Adrenal gland (tissue), 19 donors: ENCODE data around the gene TAOK2. TPM values are rescaled to one million over a fixed set of nuclear protein-coding genes. Genes with fewer than 3 reads are reported as not detected.

Source experiments
- DNase-seq, 7 donors: peaks; one replicate each; pipeline ENCODE4 v3.0.0-alpha.2; 2019 to 2020
- H3K27ac ChIP-seq, 5 donors: fragments of 200-600 bp; sonication (generic) in 4 of 5; 1 replicate in 3 of 5; 2 replicates in 2 of 5; pipeline versions ENCODE4 v1.5.1 to v1.8.0; 2016 to 2020; ENCODE audit warnings: mild to moderate bottlenecking in 1 of 5
- H3K27me3 ChIP-seq: fragments of 200-600 bp; 2 replicates; pipeline ENCODE4 v1.8.0; 2021
- H3K36me3 ChIP-seq, 2 donors: fragments of 200-600 bp; replicated peaks in 1 of 2; 1 replicate in 1 of 2; 2 replicates in 1 of 2; pipeline versions ENCODE4 v1.5.1 to v1.8.0; 2018 to 2022
- H3K4me1 ChIP-seq, 2 donors: fragments of 200-600 bp; replicated peaks in 1 of 2; 1 replicate in 1 of 2; 2 replicates in 1 of 2; pipeline versions ENCODE4 v1.5.1 to v1.8.0; 2018 to 2021
- H3K4me3 ChIP-seq, 4 donors: fragments of 200-600 bp; sonication (generic) in 3 of 4; one replicate each; pipeline ENCODE4 v1.5.1; 2016 to 2018
- H3K9me3 ChIP-seq, 3 donors: fragments of 200-600 bp; sonication (generic) in 1 of 3; replicated peaks in 1 of 3; 1 replicate in 2 of 3; 2 replicates in 1 of 3; pipeline versions ENCODE4 v1.5.1 to v1.8.0; 2016 to 2021
- CTCF ChIP-seq, 6 experiments: fragments of 450-650 bp in 4 of 6; fragments of 200-600 bp in 2 of 6; sonication (generic) in 1 of 6; IDR thresholded peaks; 1 replicate in 5 of 6; 2 replicates in 1 of 6; pipeline versions ENCODE4 v1.5.1 to v1.8.0; 2016 to 2021; ENCODE audit warnings: antibody characterized with exemption in 6 of 6, mild to moderate bottlenecking in 2 of 6, moderate library complexity in 1 of 6
- POLR2A ChIP-seq, 2 donors: fragments of 450-650 bp; IDR thresholded peaks; one replicate each; pipeline ENCODE4 v1.6.1; 2017; ENCODE audit warnings: antibody characterized with exemption in 2 of 2, mild to moderate bottlenecking in 2 of 2, moderate library complexity in 1 of 2
- WGBS, 4 donors: extraction: QIAGEN DNeasy Blood & Tissue Kit in 2 of 4; methylation state at CpG; one replicate each; pipeline versions ENCODE4 v1.1.5 to v1.1.7; 2013 to 2017; 5-methylcytosine and 5-hydroxymethylcytosine counted together
- intact Hi-C, 2 donors: fragments of 100-400 bp; cut with DNase I; formaldehyde crosslinking; loops; one replicate each; pipeline versions ENCODE4 v1.14.1 to v1.15.0; 2022 to 2023
- long read RNA-seq, 10 donors: library from polyadenylated mRNA in 3 of 10; unstranded in 2 of 10; stranded (forward) in 1 of 10; transcript quantifications; one replicate each; pipeline ENCODE4 v2.0.0 and lab custom pipeline, GENCODE V29; 2021 to 2026
- polyA plus RNA-seq, 3 donors: library from polyadenylated mRNA; stranded (reverse); fragments of 200-250 nt in 2 of 3; fragments of 350-450 nt in 1 of 3; fragmentation: Illumina TruSeq in 1 of 3; extraction: RNeasy Lipid Tissue Mini Kit (QIAGEN cat#74804) in 1 of 3; gene quantifications; one replicate each; pipeline ENCODE4 v1.2.3, GENCODE V29; 2013 to 2014
- total RNA-seq, 9 donors: library from RNA; depleted of rRNA in 4 of 9; stranded (reverse); fragments of >200 nt in 4 of 9; fragments of 120-200 nt in 1 of 9; fragmentation: NEBNext Ultra II Directional in 1 of 9; extraction: Animal tissue kit (Norgen Biotek cat#: 25700) in 1 of 9; gene quantifications; one replicate each; pipeline versions ENCODE4 v1.1.0 to v1.2.4, GENCODE V29; 2013 to 2023
- donor health status: healthy with polysubstance abuse.
- donor health status: Bipolar disorder and iron deficiency.
- donor health status: DM: yes; HTN: yes; CAD: no.
- donor health status: DM: no; HTN: no; CAD: no.
- donor health status: DM: no; HTN: no; CAD: no.
- donor health status: DM: yes; HTN: yes; CAD: no.

The TAOK2 gene
- total RNA-seq, result 10 to 100 TPM; 40.0 to 95.0 (median 73.4) TPM
- polyA plus RNA-seq, result 100 to 1,000 TPM in 1 of 3 donors, 10 to 100 TPM in 2; 36.6 to 135 (median 51.0) TPM
- long read RNA-seq, donor 1, partial matches to known transcripts, result 5 of 5 reads
- long read RNA-seq, donor 1, other reads (novel, unspliced or antisense), result 0 of 5 reads
- long read RNA-seq, donor 2, full-length matches to known transcripts, result 5 of 5 reads
- long read RNA-seq, donor 2, partial matches to known transcripts, result 0 of 5 reads
- long read RNA-seq, donor 2, other reads (novel, unspliced or antisense), result 0 of 5 reads
- long read RNA-seq, donor 3, result 0 reads
- long read RNA-seq, donor 4, partial matches to known transcripts, result 1 of 6 reads
- long read RNA-seq, donor 4, other reads (novel, unspliced or antisense), result 5 of 6 reads
- long read RNA-seq, donor 5, full-length matches to known transcripts, result 56 of 107 reads
- long read RNA-seq, donor 5, partial matches to known transcripts, result 29 of 107 reads
- long read RNA-seq, donor 5, other reads (novel, unspliced or antisense), result 22 of 107 reads
- long read RNA-seq, donor 6, partial matches to known transcripts, result 2 of 9 reads
- long read RNA-seq, donor 6, other reads (novel, unspliced or antisense), result 6 of 9 reads
- long read RNA-seq, donor 7, result 0 reads
- long read RNA-seq, donor 8, full-length matches to known transcripts, result 3 of 11 reads
- long read RNA-seq, donor 8, partial matches to known transcripts, result 8 of 11 reads
- long read RNA-seq, donor 8, other reads (novel, unspliced or antisense), result 0 of 11 reads
- long read RNA-seq, donor 9, partial matches to known transcripts, result 6 of 6 reads
- long read RNA-seq, donor 9, other reads (novel, unspliced or antisense), result 0 of 6 reads
- long read RNA-seq, donor 10, full-length matches to known transcripts, result 1 of 31 reads
- long read RNA-seq, donor 10, partial matches to known transcripts, result 30 of 31 reads
- long read RNA-seq, donor 10, other reads (novel, unspliced or antisense), result 0 of 31 reads

- WGBS, 4 donors, result 2 to 5% (median 4%) methylated on average over 32 to 75 of the region's 75 CpGs
Observed at GRCh38 chr16:29973384-29974246, at the start of gene TAOK2. TSS of gene TAOK2 (plus strand) at chr16:29973868. CDS start at chr16:29977773, 3,905 bp downstream.

GRCh38 chr16:29925105-29925756, 48.4 kb upstream of the TAOK2 start:
- 7 to 9% (median 8%) methylated on average over 9 of the region's 9 CpGs for WGBS, 4 donors
- Histone ChIP-seq H3K36me3 (peaks cover 0 to 9% of the 10 kb centered on the region in 2 donors), H3K27ac (peak overlapping the region in 2 of 5 donors; percentile 71 to 85), H3K9me3 (no peaks in the 10 kb centered on the region), H3K4me3 (peak overlapping the region; percentile 58 to 88 (median 72)), H3K27me3 (no peaks in the 10 kb centered on the region), H3K4me1 (peaks cover 26 to 31% of the 10 kb centered on the region in 2 donors)
- intact Hi-C loops, result loop anchor here (5.0 to 10.0 kb wide), 2 partner anchors 47 to 70 kb away; partner anchors contain the start of genes HIRIP3 (in 1 of the 2), INO80E (in 1 of the 2) and TAOK2 (in 1 of the 2)
- TF ChIP-seq POLR2A (IDR thresholded peaks at IDR 0.05), result no peak
- TF ChIP-seq CTCF (IDR thresholded peaks at IDR 0.05), result no peak
- no peak for DNase-seq

More at GRCh38 chr16:29973384-29974246, at the start of gene TAOK2:
- Histone ChIP-seq H3K36me3 (peaks cover 0 to 41% of the 10 kb centered on the region in 2 donors), H3K9me3 (no peaks in the 10 kb centered on the region), H3K27me3 (no peaks in the 10 kb centered on the region), H3K4me1 (peaks cover 21 to 39% of the 10 kb centered on the region in 2 donors), H3K4me3 (peak within 1 kb of the TSS; percentile 54 to 87 (median 70)), H3K27ac (peak within 1 kb of the TSS; percentile 23 to 87 (median 81))
- intact Hi-C loops, result loop anchor here in 1 of 2 donors (5.0 kb wide), 1 partner anchor 46 kb away; the partner anchor contains the start of gene KCTD13
- DNase-seq, result peak; percentile 98 to 99 (median 99)
- TF ChIP-seq CTCF (IDR thresholded peaks at IDR 0.05) (no peak), POLR2A (IDR thresholded peaks at IDR 0.05) (peak; percentile 42 to 72)

GRCh38 chr16:29925781-29926710, 47.6 kb upstream of the TAOK2 start, which contains the start of gene KCTD13:
TSS of gene KCTD13 (minus strand) at chr16:29926226. CDS start at chr16:29926033, 193 bp downstream.
- peak within 1 kb of the TSS; percentile 58 to 93 (median 84) for H3K27ac ChIP-seq
- H3K4me3 ChIP-seq, result peak within 1 kb of the TSS; percentile 58 to 88 (median 72)
- H3K4me1 ChIP-seq, result peaks cover 26 to 31% of the 10 kb centered on the region in 2 donors
- WGBS, 4 donors, result 0 to 1% (median 0%) methylated on average over 19 to 89 of the region's 89 CpGs
- no peaks in the 10 kb centered on the region for H3K27me3 ChIP-seq
- peak; percentile 76 to 89 (median 88) for DNase-seq
- H3K36me3 ChIP-seq, result peaks cover 0 to 5% of the 10 kb centered on the region in 2 donors
- H3K9me3 ChIP-seq, result no peaks in the 10 kb centered on the region
- intact Hi-C loops, result loop anchor here (5.0 to 10.0 kb wide), 2 partner anchors 46 to 69 kb away; partner anchors contain the start of genes HIRIP3 (in 1 of the 2), INO80E (in 1 of the 2) and TAOK2 (in 1 of the 2)
- TF ChIP-seq POLR2A (IDR thresholded peaks at IDR 0.05) (peak; percentile 60 to 88), CTCF (IDR thresholded peaks at IDR 0.05) (no peak)
